ENCODE data around the gene CHMP1B.

Gene CHMP1B

GRCh38 chr18:11902522-11903292 is 51.5 kb downstream of the CHMP1B start:
- DNase-seq (no peak), ATAC-seq (no peak)

Data from stimulated activated naive CD8-positive, alpha-beta T cell treated with anti-CD3 and anti-CD28 coated beads, Interleukin-15, Interleukin-2, amounts not matched to agents 100 U/mL and 50 U/mL, for 24 hours (primary cell).